ENCODE measurements around the gene EBNA1BP2.

GRCh38 chr1:43134068-43134467 is 38.0 kb downstream of the EBNA1BP2 start:
- TF ChIP-seq EZH2phosphoT487 (IDR thresholded peaks at IDR 0.05; ENCODE audit: insufficient read depth, low read depth), result no peak
- TF ChIP-seq EZH2 (IDR thresholded peaks at IDR 0.05; ENCODE audit: insufficient read depth, poor library complexity, severe bottlenecking), result no peak

Data from GM23248 (cell line).